SIG-M5 treated with dmso at 0.1 percent for 504 hours (cell line): ENCODE measurements around the gene SESN2.
A peak's percentile ranks its signal among the peaks of the same experiment; 100 is the strongest.
"Not testable (repeated sequence)": the region's sequence is repeated elsewhere in the genome, so short reads cannot be mapped to it uniquely, and the experiment has no call there.

ENCODE experiments used
- DNase-seq: peaks from one replicate; lab custom pipeline; 2025; ENCODE audit not compliant: unreplicated experiment; lab: John Stamatoyannopoulos, UW

Gene SESN2

DNA sequence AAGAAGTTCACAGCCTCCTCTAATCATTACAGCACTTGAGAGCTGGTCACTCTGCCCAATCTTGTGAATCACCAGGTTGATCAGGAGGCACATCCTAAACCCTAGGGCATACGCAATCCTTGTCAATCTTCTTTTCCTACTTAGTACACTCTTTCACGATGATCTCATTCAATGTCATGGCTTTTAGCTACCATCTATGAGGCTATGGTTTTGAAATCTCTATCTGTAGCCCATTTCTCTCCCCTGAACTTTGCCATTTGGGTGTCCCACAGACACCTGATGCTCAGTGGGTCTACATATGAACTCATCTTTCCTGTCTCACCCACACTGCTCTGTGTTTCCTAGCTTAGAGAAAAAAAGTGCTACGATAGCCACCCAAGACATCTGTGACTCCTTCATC lies 67.7 kb downstream of the SESN2 start:
- DNase-seq: peak; percentile 34

DNA sequence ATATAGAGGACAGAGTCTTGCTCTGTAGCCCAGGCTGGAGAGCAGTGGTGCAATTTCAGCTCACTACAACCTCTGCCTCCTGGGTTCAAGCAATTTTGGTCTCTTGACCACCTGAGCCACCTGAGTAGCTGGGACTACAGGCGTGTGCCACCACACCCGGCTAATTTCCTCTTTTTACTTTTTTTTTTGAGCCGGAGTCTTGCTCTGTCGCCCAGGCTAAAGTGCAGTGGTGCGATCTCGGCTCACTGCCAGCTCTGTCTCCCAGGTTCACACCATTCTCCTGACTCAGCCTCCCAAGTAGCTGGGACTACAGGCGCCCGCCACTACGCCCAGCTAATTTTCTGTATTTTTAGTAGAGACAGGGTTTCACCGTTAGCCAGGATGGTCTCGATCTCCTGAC lies 68.1 kb downstream of the SESN2 start:
- DNase-seq: not testable (repeated sequence)

DNA sequence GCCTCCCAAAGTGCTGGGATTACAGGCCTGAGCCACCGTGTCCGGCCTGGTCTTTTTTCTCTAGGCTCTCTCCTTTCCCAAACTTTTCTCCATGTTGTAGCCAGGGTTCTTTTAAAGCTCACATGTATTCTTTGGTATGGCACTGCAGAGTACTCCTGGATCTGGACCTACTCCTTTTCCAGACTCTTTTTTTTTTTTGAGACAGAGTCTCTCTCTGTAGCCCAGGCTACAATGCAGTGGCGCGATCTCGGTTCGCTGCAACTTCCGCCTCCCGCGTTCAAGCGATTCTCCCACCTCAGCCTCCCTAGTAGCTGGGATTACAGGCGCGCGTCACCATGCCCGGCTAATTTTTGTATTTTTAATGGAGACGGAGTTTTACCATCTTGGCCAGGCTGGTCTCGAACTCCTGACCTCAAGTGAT lies 68.9 kb downstream of the SESN2 start:
- DNase-seq: no peak

DNA sequence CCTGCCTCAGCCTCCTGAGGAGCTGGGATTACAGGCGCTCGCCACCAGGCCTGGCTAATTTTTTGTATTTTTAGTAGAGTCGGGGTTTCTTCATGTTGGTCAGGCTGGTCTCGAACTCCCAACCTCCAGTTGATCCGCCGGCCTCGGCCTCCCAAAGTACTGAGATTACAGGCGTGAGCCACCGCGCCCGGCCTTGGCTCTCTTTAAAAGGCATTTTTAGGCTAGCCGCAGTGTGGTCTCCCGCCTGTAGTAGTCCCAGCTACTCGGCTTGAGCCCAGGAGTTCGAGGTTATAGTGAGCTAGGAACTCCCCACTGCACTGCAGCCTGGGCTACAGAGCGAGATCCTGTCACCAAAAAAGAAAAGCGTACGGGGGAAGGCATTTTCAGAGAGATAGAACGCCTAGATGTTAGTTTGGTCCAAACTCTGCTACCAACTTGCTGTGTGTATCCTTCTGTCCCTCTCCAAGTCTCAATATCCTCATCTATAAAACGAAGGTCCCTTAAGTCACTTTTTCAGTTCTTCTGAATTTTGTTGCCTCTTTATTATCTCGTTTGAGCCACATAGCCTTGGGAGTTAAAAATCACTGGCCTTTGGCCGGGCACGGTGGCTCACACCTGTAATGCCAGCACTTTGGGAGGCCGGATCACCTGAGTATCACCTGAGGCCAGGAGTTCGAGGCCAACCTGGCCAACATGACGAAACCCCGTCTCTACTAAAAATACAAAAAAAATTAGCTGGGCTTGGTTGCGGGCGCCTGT lies 70.3 kb downstream of the SESN2 start:
- DNase-seq: peak; percentile 27
